ENCODE measurements around the gene SHC2. TPM values are rescaled to one million over a fixed set of nuclear protein-coding genes. Genes with fewer than 3 reads are reported as not detected.

SHC2 gene
- total and polyA plus RNA-seq, 2 of the 13 experiments (the other 11 are each of a cell fraction or from before 2014, with no cell fraction given): 9.0 to 18.3 TPM

DNA sequence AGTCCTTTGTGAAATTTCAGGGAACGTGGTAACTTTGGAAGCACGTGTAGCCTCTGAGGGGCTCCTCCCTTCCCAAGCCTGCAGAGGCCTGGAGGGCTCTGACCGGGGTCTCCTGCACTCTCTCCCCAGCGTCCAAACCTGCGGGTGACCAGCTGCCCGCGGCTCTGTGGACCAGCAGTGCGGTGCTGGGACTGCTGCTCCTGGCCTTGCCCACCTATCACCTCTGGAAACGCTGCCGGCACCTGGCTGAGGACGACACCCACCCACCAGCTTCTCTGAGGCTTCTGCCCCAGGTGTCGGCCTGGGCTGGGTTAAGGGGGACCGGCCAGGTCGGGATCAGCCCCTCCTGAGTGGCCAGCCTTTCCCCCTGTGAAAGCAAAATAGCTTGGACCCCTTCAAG is 43.8 kb upstream of the SHC2 start (continued):
- no peak for TF ChIP-seq DNMT1 (CRISPR knock-in tag; IDR thresholded peaks at IDR 0.05)
- TF ChIP-seq ARHGAP35 (CRISPR knock-in tag; IDR thresholded peaks at IDR 0.05; ENCODE audit: borderline replicate concordance): no peak
- TF ChIP-seq, protein P1, sequence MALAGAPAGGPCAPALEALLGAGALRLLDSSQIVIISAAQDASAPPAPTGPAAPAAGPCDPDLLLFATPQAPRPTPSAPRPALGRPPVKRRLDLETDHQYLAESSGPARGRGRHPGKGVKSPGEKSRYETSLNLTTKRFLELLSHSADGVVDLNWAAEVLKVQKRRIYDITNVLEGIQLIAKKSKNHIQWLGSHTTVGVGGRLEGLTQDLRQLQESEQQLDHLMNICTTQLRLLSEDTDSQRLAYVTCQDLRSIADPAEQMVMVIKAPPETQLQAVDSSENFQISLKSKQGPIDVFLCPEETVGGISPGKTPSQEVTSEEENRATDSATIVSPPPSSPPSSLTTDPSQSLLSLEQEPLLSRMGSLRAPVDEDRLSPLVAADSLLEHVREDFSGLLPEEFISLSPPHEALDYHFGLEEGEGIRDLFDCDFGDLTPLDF (CRISPR knock-in tag; IDR thresholded peaks at IDR 0.05): no peak

DNA sequence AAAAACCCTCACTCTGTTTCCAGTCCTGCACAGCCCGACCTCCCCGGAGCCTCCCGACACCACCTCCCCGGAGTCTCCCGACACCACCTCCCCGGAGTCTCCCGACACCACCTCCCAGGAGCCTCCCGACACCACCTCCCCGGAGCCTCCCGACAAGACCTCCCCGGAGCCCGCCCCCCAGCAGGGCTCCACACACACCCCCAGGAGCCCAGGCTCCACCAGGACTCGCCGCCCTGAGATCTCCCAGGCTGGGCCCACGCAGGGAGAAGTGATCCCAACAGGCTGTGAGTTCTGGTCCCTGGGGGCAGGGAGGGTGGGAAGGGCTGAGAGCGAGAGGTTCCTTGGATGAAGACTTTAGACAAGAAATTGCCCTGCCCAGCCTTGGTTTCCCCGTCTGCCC is 40.8 kb upstream of the SHC2 start:
- no peaks in the 10 kb centered on the region for H4K20me1 ChIP-seq (ENCODE audit: insufficient read depth, low read length)
- FAIRE-seq (no peak), ATAC-seq (no peak), DNase-seq (ENCODE audit: low spot score) (no peak)
- 67% methylated on average over 17 of the region's 17 CpGs for WGBS (ENCODE audit: low lambda C conversion rate)
- H3K4me3 ChIP-seq (replicated peaks in 1 of 3; ENCODE audit: insufficient read depth in 1 of 3, low read depth in 2 of 3, low read length in 3 of 3): no peak overlapping the region
- H3K36me3 ChIP-seq (replicated peaks in 1 of 2; ENCODE audit: control insufficient read depth in 1 of 2, insufficient read depth in 2 of 2, low read length in 2 of 2): no peaks in the 10 kb centered on the region
- no peaks in the 10 kb centered on the region for H3K9me3 ChIP-seq (ENCODE audit: low read length)
- intact Hi-C loops (cut with micrococcal nuclease; ENCODE audit: unreplicated experiment): no loop called here
- in situ Hi-C loops (cut with HindIII; ENCODE audit: extremely low pct_ligation_motif_present, low pct_unique_long_range_greater_than_20kb): no loop called here
- H3K9ac ChIP-seq (ENCODE audit: insufficient read depth, low read depth, low read length): no peak overlapping the region
- CTCF ChIA-PET (ENCODE audit: low intra/inter-chr PET ratio, low total read pairs): no interaction called here
- no TSS peak for BruUV-seq (replicated peaks)
- peaks cover 0 to 4% of the 10 kb centered on the region in 2 experiments; a peak in 2 of 5 replicates for H3K27me3 ChIP-seq (ENCODE audit: control insufficient read depth in 1 of 2, insufficient read depth in 2 of 2, low read length in 2 of 2)
- no peak overlapping the region for H3K27ac ChIP-seq (ENCODE audit: extremely low read length, insufficient read depth, low read length)
- H3K79me2 ChIP-seq (ENCODE audit: insufficient read depth, low read length): no peaks in the 10 kb centered on the region
- peaks cover 29% of the 10 kb centered on the region for H3K4me1 ChIP-seq (ENCODE audit: insufficient read depth, low read length)
- TF ChIP-seq ZMYM2 (CRISPR knock-in tag; IDR thresholded peaks at IDR 0.05) (no peak), HDAC6 (IDR thresholded peaks at IDR 0.05; ENCODE audit: low read depth, low read length) (no peak), XRCC5 (optimal IDR thresholded peaks at IDR 0.05; ENCODE audit: low read length) (no peak), U2AF1 (optimal IDR thresholded peaks at IDR 0.05; ENCODE audit: low read depth, low read length) (no peak), AHR (CRISPR knock-in tag; IDR thresholded peaks at IDR 0.05) (no peak), ZNF256 (CRISPR knock-in tag; conservative IDR thresholded peaks at IDR 0.05) (no peak), ZNF644 (CRISPR knock-in tag; IDR thresholded peaks at IDR 0.05; ENCODE audit: low read depth) (no peak), PAF1 (CRISPR knock-in tag; IDR thresholded peaks at IDR 0.05) (no peak), ZNF788 (CRISPR knock-in tag; IDR thresholded peaks at IDR 0.05; ENCODE audit: borderline replicate concordance) (no peak), CEBPB (IDR thresholded peaks at IDR 0.05; ENCODE audit: borderline replicate concordance, low read depth, low read length) (no peak), ONECUT2 (CRISPR knock-in tag; IDR thresholded peaks at IDR 0.05) (no peak), NAIF1 (CRISPR knock-in tag; IDR thresholded peaks at IDR 0.05; ENCODE audit: borderline replicate concordance) (no peak), EEA1 (CRISPR knock-in tag; IDR thresholded peaks at IDR 0.05; ENCODE audit: borderline replicate concordance) (no peak)
- TF ChIP-seq, protein P2, sequence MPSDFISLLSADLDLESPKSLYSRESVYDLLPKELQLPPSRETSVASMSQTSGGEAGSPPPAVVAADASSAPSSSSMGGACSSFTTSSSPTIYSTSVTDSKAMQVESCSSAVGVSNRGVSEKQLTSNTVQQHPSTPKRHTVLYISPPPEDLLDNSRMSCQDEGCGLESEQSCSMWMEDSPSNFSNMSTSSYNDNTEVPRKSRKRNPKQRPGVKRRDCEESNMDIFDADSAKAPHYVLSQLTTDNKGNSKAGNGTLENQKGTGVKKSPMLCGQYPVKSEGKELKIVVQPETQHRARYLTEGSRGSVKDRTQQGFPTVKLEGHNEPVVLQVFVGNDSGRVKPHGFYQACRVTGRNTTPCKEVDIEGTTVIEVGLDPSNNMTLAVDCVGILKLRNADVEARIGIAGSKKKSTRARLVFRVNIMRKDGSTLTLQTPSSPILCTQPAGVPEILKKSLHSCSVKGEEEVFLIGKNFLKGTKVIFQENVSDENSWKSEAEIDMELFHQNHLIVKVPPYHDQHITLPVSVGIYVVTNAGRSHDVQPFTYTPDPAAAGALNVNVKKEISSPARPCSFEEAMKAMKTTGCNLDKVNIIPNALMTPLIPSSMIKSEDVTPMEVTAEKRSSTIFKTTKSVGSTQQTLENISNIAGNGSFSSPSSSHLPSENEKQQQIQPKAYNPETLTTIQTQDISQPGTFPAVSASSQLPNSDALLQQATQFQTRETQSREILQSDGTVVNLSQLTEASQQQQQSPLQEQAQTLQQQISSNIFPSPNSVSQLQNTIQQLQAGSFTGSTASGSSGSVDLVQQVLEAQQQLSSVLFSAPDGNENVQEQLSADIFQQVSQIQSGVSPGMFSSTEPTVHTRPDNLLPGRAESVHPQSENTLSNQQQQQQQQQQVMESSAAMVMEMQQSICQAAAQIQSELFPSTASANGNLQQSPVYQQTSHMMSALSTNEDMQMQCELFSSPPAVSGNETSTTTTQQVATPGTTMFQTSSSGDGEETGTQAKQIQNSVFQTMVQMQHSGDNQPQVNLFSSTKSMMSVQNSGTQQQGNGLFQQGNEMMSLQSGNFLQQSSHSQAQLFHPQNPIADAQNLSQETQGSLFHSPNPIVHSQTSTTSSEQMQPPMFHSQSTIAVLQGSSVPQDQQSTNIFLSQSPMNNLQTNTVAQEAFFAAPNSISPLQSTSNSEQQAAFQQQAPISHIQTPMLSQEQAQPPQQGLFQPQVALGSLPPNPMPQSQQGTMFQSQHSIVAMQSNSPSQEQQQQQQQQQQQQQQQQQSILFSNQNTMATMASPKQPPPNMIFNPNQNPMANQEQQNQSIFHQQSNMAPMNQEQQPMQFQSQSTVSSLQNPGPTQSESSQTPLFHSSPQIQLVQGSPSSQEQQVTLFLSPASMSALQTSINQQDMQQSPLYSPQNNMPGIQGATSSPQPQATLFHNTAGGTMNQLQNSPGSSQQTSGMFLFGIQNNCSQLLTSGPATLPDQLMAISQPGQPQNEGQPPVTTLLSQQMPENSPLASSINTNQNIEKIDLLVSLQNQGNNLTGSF (CRISPR knock-in tag; IDR thresholded peaks at IDR 0.05): no peak
- TF ChIP-seq, protein P3, sequence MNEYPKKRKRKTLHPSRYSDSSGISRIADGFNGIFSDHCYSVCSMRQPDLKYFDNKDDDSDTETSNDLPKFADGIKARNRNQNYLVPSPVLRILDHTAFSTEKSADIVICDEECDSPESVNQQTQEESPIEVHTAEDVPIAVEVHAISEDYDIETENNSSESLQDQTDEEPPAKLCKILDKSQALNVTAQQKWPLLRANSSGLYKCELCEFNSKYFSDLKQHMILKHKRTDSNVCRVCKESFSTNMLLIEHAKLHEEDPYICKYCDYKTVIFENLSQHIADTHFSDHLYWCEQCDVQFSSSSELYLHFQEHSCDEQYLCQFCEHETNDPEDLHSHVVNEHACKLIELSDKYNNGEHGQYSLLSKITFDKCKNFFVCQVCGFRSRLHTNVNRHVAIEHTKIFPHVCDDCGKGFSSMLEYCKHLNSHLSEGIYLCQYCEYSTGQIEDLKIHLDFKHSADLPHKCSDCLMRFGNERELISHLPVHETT (CRISPR knock-in tag; conservative IDR thresholded peaks at IDR 0.05): no peak
- POLR2A ChIA-PET: no interaction called here
- H3K4me2 ChIP-seq (ENCODE audit: low read depth, low read length): no peak overlapping the region
- H2AFZ ChIP-seq (ENCODE audit: low read length): no peak overlapping the region
